T-helper 2 cell treated with Interferon-gamma antibody and Interleukin-4, amounts not matched to agents 5 μg/mL and 100 μg/mL, for 36 hours (primary cell): Measurements from ENCODE around the gene SASH1.
"Not testable (repeated sequence)": the region's sequence is repeated elsewhere in the genome, so short reads cannot be mapped to it uniquely, and the experiment has no call there.

Experiments used
- DNase-seq: peaks from one replicate; pipeline ENCODE4 v3.0.0; 2021; ENCODE audit warnings: low spot score
- H3K27ac Mint-ChIP-seq: one replicate; pipeline ENCODE4 v1.8.0; 2021; ENCODE audit warnings: mild to moderate bottlenecking, mixed read lengths
- H3K27me3 Mint-ChIP-seq: one replicate; pipeline ENCODE4 v1.8.0; 2021; ENCODE audit warnings: low read depth, mixed read lengths
- H3K36me3 Mint-ChIP-seq: one replicate; pipeline ENCODE4 v1.8.0; 2021; ENCODE audit warnings: low read depth, mixed read lengths
- H3K4me1 Mint-ChIP-seq: one replicate; pipeline ENCODE4 v1.8.0; 2021; ENCODE audit warnings: low read depth, mixed read lengths
- H3K4me3 Mint-ChIP-seq: one replicate; pipeline ENCODE4 v1.8.0; 2022; ENCODE audit warnings: mild to moderate bottlenecking, moderate library complexity, mixed read lengths
- H3K9me3 Mint-ChIP-seq: one replicate; pipeline ENCODE4 v1.8.0; 2021; ENCODE audit warnings: mixed read lengths

SASH1 gene

DNA sequence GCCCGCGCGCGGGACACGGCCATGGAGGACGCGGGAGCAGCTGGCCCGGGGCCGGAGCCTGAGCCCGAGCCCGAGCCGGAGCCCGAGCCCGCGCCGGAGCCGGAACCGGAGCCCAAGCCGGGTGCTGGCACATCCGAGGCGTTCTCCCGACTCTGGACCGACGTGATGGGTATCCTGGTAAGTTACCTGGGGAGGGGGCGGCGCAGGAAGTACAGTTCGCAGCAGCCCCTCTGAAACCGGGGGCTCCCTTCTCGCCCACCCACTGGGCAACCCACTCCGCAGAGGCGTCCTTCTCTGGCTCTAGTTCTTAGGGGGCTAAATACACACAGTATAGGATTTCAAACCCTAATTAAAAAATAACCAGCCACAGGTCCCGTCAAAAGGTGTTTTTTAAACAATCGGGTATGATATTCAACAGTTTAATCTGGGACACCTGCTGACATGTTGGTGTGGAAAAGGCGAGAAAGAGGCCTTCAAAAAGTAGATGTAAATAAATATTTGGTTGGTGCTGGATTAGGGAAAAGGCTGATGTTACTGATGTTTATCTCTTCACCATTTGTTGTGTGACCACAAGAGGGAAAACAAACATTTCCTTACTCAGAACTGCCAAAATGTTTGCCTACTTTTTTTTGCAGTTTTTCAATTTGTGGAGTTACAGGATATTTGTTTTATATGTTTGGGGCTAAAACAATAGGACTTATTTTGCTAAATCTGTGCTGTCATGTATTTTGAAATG, 577 bp downstream of the SASH1 start:
- peaks cover 11% of the 10 kb centered on the region for H3K4me1 Mint-ChIP-seq
- H3K9me3 Mint-ChIP-seq = no peaks in the 10 kb centered on the region
- H3K4me3 Mint-ChIP-seq = peak overlapping the region; percentile 16
- no peak for DNase-seq
- H3K27me3 Mint-ChIP-seq = peaks cover 61% of the 10 kb centered on the region
- H3K36me3 Mint-ChIP-seq = no peaks in the 10 kb centered on the region
- no peak overlapping the region for H3K27ac Mint-ChIP-seq

DNA sequence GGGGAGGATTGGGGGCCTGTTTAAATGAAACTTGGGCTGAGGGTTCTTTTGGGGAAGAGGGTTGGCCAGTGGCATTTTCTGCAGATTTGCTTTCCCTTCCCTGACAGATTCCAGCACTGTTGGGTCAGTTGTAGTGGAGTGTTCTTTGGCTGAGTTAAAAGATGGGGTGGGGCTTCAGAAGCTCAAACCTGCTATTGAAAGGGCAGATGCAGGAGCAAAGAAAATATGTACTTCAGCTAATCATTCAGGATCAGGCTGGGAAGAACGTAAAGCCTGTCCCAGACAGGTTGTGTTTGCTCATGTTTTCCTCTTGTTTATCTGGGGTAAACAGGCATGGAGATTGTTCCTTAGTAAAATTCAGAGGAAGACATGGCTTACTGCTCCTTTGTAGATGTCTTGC, 2.5 kb downstream of the SASH1 start:
- Mint-ChIP-seq H3K27me3 (peaks cover 65% of the 10 kb centered on the region), H3K36me3 (no peaks in the 10 kb centered on the region), H3K4me1 (peaks cover 11% of the 10 kb centered on the region), H3K9me3 (no peaks in the 10 kb centered on the region), H3K4me3 (no peak overlapping the region), H3K27ac (no peak overlapping the region)
- no peak for DNase-seq

DNA sequence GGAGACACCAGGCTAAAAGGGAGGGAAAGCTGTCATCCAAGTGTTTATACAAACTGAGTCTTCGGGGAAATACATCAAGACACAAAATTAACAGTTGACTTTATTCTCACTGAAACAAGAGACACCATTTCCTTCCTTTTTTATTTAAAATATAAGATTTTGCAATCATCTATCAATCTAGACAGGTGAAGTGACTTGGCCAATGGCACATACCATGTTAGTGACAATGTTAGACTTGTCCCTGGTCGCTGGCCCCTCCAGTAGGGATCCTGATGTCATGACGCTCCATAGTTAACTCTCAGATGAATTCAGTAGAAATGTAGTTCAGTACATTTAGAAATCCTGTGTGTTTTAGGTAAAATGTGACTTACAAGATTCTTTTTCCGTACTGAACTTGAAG, 2.9 kb downstream of the SASH1 start:
- Mint-ChIP-seq H3K4me1 (peaks cover 11% of the 10 kb centered on the region), H3K27ac (no peak overlapping the region), H3K9me3 (no peaks in the 10 kb centered on the region), H3K4me3 (no peak overlapping the region), H3K36me3 (no peaks in the 10 kb centered on the region), H3K27me3 (peaks cover 65% of the 10 kb centered on the region)
- DNase-seq = no peak

DNA sequence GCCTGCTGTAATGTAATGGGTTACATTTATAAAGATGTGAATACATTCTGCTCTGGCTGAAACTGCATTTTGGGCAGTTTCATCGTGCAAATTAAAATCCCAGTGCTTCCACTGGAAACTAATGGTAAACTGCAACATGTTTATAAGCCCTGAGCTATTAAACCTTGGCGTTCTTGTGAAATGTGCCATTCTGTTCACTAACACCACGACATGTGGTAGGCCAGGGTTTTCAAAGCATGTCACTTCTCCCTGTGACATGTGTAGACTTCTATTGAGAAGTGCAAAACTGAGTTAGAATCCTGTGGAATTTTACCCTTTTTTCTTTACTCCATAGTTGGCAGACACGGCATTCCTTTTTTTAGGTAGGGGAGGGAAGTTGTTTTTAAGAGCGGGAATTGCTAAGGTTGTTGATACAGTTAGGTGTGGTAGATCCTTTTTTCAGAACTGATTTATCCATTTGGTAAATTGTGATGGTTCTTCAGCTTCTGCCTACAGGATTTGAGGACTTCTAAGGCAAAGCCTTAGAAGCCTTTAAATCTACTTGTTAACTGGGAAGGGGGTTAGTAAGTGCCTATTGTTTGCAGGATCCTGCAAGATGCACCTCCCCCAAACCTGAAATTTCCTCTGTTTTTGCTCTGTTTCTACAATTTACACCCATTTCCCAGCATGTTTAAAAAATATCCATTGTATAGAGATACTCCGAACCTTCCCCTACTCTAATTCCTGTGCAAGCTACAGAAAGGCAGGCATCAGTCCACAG, 4.2 kb downstream of the SASH1 start:
- Mint-ChIP-seq H3K27me3 (peaks cover 58% of the 10 kb centered on the region), H3K4me3 (no peak overlapping the region), H3K9me3 (no peaks in the 10 kb centered on the region), H3K27ac (no peak overlapping the region), H3K36me3 (no peaks in the 10 kb centered on the region), H3K4me1 (peaks cover 11% of the 10 kb centered on the region)
- no peak for DNase-seq

DNA sequence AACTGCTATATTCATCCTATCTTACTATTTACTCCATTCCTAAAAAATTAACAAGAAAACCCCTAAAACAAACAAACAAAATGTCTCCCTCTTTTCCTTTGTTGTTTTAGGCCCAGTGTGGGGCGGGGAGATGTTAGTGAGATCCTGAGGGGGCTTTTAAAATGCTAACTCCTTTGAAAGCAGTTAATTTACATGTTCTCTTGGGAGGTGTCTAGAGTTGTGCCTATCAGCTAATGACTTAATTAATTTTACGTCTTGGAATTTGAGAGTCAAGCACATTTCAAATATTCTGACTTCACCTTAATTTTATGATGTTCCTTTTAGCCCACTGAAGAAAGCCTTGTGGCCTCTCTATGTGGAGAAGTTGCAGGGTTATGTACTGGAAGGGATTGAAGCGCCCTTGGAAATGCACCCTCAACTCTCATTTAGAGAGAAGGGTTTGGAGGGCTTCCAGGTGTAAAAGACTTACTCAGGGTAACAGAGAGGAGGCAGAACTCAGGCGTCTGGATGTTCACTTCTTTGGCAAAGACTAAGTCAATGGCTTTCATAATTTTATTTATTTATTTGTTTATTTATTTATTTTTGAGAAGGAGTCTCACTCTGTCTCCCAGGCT, 4.9 kb downstream of the SASH1 start:
- no peak for DNase-seq
- peaks cover 6% of the 10 kb centered on the region for H3K4me1 Mint-ChIP-seq
- H3K27ac Mint-ChIP-seq = no peak overlapping the region
- H3K9me3 Mint-ChIP-seq = no peaks in the 10 kb centered on the region
- no peak overlapping the region for H3K4me3 Mint-ChIP-seq
- H3K27me3 Mint-ChIP-seq = peaks cover 51% of the 10 kb centered on the region
- no peaks in the 10 kb centered on the region for H3K36me3 Mint-ChIP-seq

DNA sequence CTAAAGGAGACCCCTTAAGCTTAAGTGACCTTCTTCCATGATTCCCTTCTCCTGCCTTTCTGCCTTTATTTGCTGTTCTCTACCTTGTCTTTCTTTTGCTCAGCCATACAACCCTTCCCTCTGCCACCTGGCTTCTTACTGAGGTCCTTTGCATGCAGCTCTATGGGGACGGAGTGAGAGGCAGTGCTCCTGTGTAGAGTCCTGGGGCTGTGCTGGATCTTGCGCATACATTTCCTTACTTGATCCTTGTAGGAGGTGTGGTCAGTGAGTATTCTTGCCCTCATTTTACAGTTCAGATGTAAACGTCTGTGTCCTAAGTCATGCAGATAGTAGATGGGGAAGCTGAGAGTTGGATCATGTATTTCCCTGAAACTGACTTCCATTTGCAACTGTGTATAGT, 5.7 kb downstream of the SASH1 start:
- no peak for DNase-seq
- Mint-ChIP-seq H3K27me3 (peaks cover 46% of the 10 kb centered on the region), H3K4me1 (peaks cover 5% of the 10 kb centered on the region), H3K27ac (no peak overlapping the region), H3K36me3 (no peaks in the 10 kb centered on the region), H3K4me3 (no peak overlapping the region), H3K9me3 (no peaks in the 10 kb centered on the region)

DNA sequence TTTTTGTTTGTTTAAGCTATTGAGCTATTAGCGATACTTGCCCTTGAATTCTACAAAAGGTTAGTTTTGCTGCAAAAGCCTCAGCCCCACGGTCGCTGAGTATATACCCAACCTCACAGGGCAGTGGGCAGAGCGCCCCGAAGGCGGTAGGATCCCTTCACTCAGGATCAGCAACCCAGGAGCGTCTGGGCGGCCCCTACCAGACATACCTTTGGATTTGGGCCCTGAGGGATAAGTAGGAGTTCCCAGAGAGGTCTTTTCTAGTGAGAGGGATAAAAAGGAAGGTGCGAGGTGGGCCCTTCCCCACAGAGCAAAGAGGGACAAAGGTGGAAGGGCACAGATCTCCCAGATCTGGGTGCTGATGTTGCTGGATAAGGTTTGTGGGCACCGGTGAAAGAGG, 6.1 kb downstream of the SASH1 start:
- no peaks in the 10 kb centered on the region for H3K9me3 Mint-ChIP-seq
- H3K27me3 Mint-ChIP-seq = peaks cover 42% of the 10 kb centered on the region
- no peaks in the 10 kb centered on the region for H3K36me3 Mint-ChIP-seq
- DNase-seq = no peak
- H3K4me3 Mint-ChIP-seq = no peak overlapping the region
- no peak overlapping the region for H3K27ac Mint-ChIP-seq
- H3K4me1 Mint-ChIP-seq = peaks cover under 1% of the 10 kb centered on the region

DNA sequence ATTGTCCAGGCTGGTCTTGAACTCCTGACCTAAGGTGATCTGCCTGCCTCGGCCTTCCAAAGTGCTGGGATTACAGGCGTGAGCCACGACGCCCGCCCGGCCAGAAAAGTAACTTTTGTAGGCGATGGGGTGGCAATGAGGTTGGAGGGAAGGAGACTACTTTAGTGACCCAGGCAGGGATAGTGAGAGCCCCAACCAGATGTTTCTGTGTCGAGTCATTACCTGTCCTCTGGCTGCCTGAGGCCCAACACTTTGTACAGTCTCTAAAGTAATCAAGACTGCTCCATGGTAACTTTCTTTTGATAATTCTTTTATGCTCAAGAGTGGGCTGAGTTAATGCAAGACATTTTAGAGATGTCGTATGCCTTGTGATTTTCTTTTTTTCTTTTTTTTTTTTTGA, 6.8 kb downstream of the SASH1 start:
- no peak for DNase-seq
- H3K4me1 Mint-ChIP-seq = no peaks in the 10 kb centered on the region
- H3K9me3 Mint-ChIP-seq = no peaks in the 10 kb centered on the region
- no peak overlapping the region for H3K27ac Mint-ChIP-seq
- no peaks in the 10 kb centered on the region for H3K36me3 Mint-ChIP-seq
- no peak overlapping the region for H3K4me3 Mint-ChIP-seq
- peaks cover 36% of the 10 kb centered on the region for H3K27me3 Mint-ChIP-seq

DNA sequence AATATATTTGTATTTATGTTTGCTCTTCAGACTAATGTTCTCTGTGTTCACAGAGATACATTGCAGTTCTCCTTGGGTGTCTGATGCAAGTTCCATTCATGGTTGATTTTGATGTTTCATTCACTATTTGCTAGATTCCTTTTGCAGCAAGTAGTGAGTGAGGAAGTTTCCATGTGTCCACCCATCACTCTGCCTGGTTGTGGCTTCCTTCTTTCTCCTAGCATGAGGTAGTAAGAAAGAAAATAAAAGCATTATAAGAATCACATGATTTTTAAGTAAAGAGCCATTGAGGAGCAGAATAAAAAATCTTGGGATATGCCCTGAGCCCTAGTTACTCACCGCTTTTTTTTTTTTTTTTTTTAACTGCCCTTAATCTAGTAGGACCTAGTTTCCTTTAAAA, 8.7 kb downstream of the SASH1 start:
- Mint-ChIP-seq H3K27me3 (peaks cover 20% of the 10 kb centered on the region), H3K4me1 (no peaks in the 10 kb centered on the region), H3K4me3 (no peak overlapping the region), H3K36me3 (no peaks in the 10 kb centered on the region), H3K27ac (no peak overlapping the region), H3K9me3 (no peaks in the 10 kb centered on the region)
- no peak for DNase-seq

DNA sequence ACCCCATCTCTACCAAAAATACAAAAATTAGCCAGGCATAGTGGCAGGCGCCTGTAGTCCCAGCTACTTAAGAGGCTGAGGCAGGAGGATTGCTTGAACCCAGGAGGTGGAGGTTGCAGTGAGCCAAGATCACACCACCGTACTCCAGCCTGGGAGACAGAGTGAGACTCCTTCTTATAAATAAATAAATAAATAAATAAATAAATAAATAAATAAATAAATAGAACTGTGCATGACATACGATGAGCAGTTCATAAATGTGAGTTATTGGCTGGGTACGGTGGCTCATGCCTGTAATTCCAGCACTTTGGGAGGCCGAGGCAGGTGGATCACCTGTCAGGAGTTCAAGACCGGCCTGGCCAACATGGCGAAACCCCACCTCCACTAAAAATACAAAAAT, 9.8 kb downstream of the SASH1 start:
- not testable (repeated sequence) for H3K36me3 Mint-ChIP-seq, H3K4me1 Mint-ChIP-seq, H3K9me3 Mint-ChIP-seq, H3K27me3 Mint-ChIP-seq, H3K4me3 Mint-ChIP-seq, DNase-seq, H3K27ac Mint-ChIP-seq

DNA sequence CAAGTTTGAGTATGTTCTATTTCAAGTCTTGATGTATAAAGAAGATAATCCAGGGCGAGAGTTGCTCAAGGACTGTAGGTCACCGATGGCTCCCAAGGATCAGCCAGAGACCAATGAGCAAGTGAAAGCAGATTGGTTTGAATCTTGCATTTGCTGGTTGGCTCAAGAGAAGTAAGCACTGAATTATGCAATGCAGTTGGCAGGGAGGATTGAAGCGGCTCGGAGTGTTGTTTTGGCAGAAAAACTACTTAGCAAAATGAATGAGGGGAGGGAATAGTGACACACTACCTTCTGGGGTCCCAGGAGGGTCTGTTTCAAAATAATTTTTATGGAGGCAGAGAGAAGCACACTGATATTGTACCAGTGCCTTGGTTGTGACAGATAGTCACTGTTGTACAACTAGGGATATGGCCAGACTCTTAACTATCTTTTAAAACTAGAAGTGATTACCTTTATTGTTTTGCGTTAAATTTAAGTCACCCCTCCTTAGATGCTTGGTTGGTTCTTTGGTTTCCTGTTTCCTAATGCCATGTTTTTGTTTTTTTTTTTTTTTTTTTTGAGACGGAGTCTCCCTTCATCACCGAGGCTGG, 15.7 kb downstream of the SASH1 start:
- H3K4me1 Mint-ChIP-seq = no peaks in the 10 kb centered on the region
- no peaks in the 10 kb centered on the region for H3K27me3 Mint-ChIP-seq
- no peak overlapping the region for H3K4me3 Mint-ChIP-seq
- no peaks in the 10 kb centered on the region for H3K9me3 Mint-ChIP-seq
- DNase-seq = no peak
- H3K36me3 Mint-ChIP-seq = no peaks in the 10 kb centered on the region
- H3K27ac Mint-ChIP-seq = no peak overlapping the region

DNA sequence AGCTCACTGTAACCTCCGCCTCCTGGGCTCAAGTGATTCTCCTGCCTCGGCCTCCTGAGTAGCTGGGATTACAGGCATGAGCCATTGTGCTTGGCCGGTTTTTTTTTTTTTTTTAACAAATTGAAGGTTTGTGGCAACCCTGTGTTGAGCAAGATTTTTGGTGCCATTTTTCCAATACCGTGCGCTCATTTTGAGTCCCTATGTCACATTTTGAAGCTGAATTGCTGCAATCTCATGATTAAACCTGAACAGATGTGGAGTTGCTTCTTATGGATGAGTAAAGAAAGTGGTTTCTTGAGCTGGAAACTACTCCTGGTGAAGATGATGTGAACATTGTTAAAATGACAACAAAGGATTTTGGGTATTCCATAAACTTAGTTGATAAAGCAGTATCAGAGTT, 16.6 kb downstream of the SASH1 start:
- H3K4me1 Mint-ChIP-seq = no peaks in the 10 kb centered on the region
- H3K36me3 Mint-ChIP-seq = no peaks in the 10 kb centered on the region
- H3K27me3 Mint-ChIP-seq = peaks cover 4% of the 10 kb centered on the region
- DNase-seq = no peak
- H3K9me3 Mint-ChIP-seq = no peaks in the 10 kb centered on the region
- H3K4me3 Mint-ChIP-seq = no peak overlapping the region
- H3K27ac Mint-ChIP-seq = no peak overlapping the region

DNA sequence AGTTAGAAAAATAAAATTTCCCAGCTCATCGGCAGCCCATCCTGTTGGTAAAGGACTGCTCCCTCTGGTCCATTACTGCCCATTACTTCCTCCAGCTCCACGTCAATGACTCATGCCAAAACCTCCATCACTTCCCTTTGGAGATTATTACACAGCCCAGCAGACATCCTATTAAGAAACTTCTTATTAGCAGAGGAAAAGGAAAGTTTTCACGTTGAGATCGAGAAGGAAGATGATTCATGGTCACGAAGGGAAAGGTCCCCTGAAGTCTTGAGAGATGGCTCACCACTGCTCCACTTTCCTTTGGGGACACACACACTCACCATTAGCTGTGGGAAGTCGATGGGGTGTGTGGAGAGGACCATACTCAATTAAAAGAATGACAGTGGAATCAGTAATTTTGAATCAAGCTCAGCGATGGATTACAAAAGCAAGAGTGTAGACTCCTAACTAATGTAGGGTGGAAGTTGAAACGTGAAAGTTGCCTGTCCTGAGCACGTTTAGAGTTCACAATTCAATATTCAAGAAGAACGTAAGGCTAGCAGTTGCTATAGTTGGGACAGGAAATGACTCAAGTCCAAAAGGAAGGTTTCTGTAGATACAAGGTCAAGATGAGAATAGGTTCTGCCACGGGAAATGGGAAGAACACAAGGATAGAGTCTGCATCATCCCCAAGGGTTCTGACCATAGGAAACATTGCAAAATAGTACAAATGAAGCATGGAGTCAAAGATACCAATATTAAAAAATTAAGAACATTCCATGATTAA, 21.6 kb downstream of the SASH1 start:
- no peak for DNase-seq
- H3K36me3 Mint-ChIP-seq = no peaks in the 10 kb centered on the region
- no peak overlapping the region for H3K4me3 Mint-ChIP-seq
- H3K27ac Mint-ChIP-seq = no peak overlapping the region
- peaks cover 10% of the 10 kb centered on the region for H3K27me3 Mint-ChIP-seq
- peaks cover 8% of the 10 kb centered on the region for H3K4me1 Mint-ChIP-seq
- no peaks in the 10 kb centered on the region for H3K9me3 Mint-ChIP-seq
